ENCODE measurements around the gene FOS. TPM values are rescaled to one million over a fixed set of nuclear protein-coding genes. Genes with fewer than 3 reads are reported as not detected.

The FOS gene
- total and polyA plus RNA-seq, 2 of the 13 experiments (the other 11 are each of a cell fraction or from before 2014, with no cell fraction given), result 15.9 to 24.2 TPM

- TF ChIP-seq, protein P1, sequence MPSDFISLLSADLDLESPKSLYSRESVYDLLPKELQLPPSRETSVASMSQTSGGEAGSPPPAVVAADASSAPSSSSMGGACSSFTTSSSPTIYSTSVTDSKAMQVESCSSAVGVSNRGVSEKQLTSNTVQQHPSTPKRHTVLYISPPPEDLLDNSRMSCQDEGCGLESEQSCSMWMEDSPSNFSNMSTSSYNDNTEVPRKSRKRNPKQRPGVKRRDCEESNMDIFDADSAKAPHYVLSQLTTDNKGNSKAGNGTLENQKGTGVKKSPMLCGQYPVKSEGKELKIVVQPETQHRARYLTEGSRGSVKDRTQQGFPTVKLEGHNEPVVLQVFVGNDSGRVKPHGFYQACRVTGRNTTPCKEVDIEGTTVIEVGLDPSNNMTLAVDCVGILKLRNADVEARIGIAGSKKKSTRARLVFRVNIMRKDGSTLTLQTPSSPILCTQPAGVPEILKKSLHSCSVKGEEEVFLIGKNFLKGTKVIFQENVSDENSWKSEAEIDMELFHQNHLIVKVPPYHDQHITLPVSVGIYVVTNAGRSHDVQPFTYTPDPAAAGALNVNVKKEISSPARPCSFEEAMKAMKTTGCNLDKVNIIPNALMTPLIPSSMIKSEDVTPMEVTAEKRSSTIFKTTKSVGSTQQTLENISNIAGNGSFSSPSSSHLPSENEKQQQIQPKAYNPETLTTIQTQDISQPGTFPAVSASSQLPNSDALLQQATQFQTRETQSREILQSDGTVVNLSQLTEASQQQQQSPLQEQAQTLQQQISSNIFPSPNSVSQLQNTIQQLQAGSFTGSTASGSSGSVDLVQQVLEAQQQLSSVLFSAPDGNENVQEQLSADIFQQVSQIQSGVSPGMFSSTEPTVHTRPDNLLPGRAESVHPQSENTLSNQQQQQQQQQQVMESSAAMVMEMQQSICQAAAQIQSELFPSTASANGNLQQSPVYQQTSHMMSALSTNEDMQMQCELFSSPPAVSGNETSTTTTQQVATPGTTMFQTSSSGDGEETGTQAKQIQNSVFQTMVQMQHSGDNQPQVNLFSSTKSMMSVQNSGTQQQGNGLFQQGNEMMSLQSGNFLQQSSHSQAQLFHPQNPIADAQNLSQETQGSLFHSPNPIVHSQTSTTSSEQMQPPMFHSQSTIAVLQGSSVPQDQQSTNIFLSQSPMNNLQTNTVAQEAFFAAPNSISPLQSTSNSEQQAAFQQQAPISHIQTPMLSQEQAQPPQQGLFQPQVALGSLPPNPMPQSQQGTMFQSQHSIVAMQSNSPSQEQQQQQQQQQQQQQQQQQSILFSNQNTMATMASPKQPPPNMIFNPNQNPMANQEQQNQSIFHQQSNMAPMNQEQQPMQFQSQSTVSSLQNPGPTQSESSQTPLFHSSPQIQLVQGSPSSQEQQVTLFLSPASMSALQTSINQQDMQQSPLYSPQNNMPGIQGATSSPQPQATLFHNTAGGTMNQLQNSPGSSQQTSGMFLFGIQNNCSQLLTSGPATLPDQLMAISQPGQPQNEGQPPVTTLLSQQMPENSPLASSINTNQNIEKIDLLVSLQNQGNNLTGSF (CRISPR knock-in tag; IDR thresholded peaks at IDR 0.05), result no peak
- TF ChIP-seq ZNF75D (CRISPR knock-in tag; IDR thresholded peaks at IDR 0.05; ENCODE audit: borderline replicate concordance) (no peak), ATF7 (IDR thresholded peaks at IDR 0.05) (no peak), ATF7 (CRISPR knock-in tag; IDR thresholded peaks at IDR 0.05) (0 out of 2 replicates have a peak, but pooled peaks have one; percentile 29), UBTF (CRISPR knock-in tag; IDR thresholded peaks at IDR 0.05) (peak; percentile 59; the same call in 1 of the 2 replicates), ZNF564 (CRISPR knock-in tag; IDR thresholded peaks at IDR 0.05) (0 out of 2 replicates have a peak, but pooled peaks have one; percentile 49), SOX6 (IDR thresholded peaks at IDR 0.05) (no peak), SOX6 (CRISPR knock-in tag; IDR thresholded peaks at IDR 0.05) (no peak; the same call in 1 of the 2 replicates), ZC3H4 (CRISPR knock-in tag; IDR thresholded peaks at IDR 0.05; ENCODE audit: borderline replicate concordance) (no peak), ETS1 (CRISPR knock-in tag; IDR thresholded peaks at IDR 0.05) (no peak), FOXP4 (CRISPR knock-in tag; IDR thresholded peaks at IDR 0.05) (peak; percentile 71), MXD1 (CRISPR knock-in tag; IDR thresholded peaks at IDR 0.05) (peak; percentile 54; the same call in 1 of the 2 replicates)
- TF ChIP-seq, protein P2, sequence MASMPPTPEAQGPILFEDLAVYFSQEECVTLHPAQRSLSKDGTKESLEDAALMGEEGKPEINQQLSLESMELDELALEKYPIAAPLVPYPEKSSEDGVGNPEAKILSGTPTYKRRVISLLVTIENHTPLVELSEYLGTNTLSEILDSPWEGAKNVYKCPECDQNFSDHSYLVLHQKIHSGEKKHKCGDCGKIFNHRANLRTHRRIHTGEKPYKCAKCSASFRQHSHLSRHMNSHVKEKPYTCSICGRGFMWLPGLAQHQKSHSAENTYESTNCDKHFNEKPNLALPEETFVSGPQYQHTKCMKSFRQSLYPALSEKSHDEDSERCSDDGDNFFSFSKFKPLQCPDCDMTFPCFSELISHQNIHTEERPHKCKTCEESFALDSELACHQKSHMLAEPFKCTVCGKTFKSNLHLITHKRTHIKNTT (CRISPR knock-in tag; IDR thresholded peaks at IDR 0.05), result no peak
- TF ChIP-seq, protein P3, sequence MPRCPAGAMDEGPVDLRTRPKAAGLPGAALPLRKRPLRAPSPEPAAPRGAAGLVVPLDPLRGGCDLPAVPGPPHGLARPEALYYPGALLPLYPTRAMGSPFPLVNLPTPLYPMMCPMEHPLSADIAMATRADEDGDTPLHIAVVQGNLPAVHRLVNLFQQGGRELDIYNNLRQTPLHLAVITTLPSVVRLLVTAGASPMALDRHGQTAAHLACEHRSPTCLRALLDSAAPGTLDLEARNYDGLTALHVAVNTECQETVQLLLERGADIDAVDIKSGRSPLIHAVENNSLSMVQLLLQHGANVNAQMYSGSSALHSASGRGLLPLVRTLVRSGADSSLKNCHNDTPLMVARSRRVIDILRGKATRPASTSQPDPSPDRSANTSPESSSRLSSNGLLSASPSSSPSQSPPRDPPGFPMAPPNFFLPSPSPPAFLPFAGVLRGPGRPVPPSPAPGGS (CRISPR knock-in tag; IDR thresholded peaks at IDR 0.05), result peak; percentile 65; the same call in 1 of the 2 replicates
Measured at GRCh38 chr14:75277008-75277814, 1.4 kb upstream of the FOS start (continued).
